SHP77 treated with DMSO at 0.1 percent for 48 hours (cell line): ENCODE measurements around the gene EPHB1.

Experiments used
- DNase-seq: peaks from one replicate; lab custom pipeline; 2025; lab: John Stamatoyannopoulos, UW

EPHB1 gene

GRCh38 chr3:134794950-134795745 lies at the start of gene EPHB1:
Gene EPHB1, plus strand, starts transcription at chr3:134795260.
- DNase-seq: peak; percentile 38

- no peak for DNase-seq
Observed at GRCh38 chr3:134748698-134749097, 46.4 kb upstream of the EPHB1 start.

- DNase-seq: no peak
Observed at GRCh38 chr3:134749174-134749573, 45.9 kb upstream of the EPHB1 start.

GRCh38 chr3:134749802-134750553 lies 45.1 kb upstream of the EPHB1 start:
- no peak for DNase-seq

- no peak for DNase-seq
Observed at GRCh38 chr3:134751831-134752230, 43.2 kb upstream of the EPHB1 start.

GRCh38 chr3:134752761-134753461 lies 42.1 kb upstream of the EPHB1 start:
- DNase-seq: no peak

GRCh38 chr3:134753999-134754742 lies 40.9 kb upstream of the EPHB1 start:
- DNase-seq: no peak

- no peak for DNase-seq
Observed at GRCh38 chr3:134754768-134755559, 40.1 kb upstream of the EPHB1 start.

GRCh38 chr3:134755821-134756220 lies 39.2 kb upstream of the EPHB1 start:
- no peak for DNase-seq

- DNase-seq: no peak
Observed at GRCh38 chr3:134757549-134758069, 37.5 kb upstream of the EPHB1 start.

- DNase-seq: no peak
Observed at GRCh38 chr3:134761213-134761612, 33.8 kb upstream of the EPHB1 start.

- DNase-seq: no peak
Observed at GRCh38 chr3:134762016-134762415, 33.0 kb upstream of the EPHB1 start.

GRCh38 chr3:134765468-134765867 lies 29.6 kb upstream of the EPHB1 start:
- DNase-seq: no peak

- no peak for DNase-seq
Observed at GRCh38 chr3:134766290-134766689, 28.8 kb upstream of the EPHB1 start.

- DNase-seq: no peak
Observed at GRCh38 chr3:134768116-134768515, 26.9 kb upstream of the EPHB1 start.

GRCh38 chr3:134768837-134769236 lies 26.2 kb upstream of the EPHB1 start:
- no peak for DNase-seq

- DNase-seq: no peak
Observed at GRCh38 chr3:134769287-134769868, 25.7 kb upstream of the EPHB1 start.

- no peak for DNase-seq
Observed at GRCh38 chr3:134772011-134772410, 23.0 kb upstream of the EPHB1 start.

GRCh38 chr3:134772591-134772990 lies 22.5 kb upstream of the EPHB1 start:
- no peak for DNase-seq

GRCh38 chr3:134775831-134776230 lies 19.2 kb upstream of the EPHB1 start:
- no peak for DNase-seq

GRCh38 chr3:134776518-134776917 lies 18.5 kb upstream of the EPHB1 start:
- no peak for DNase-seq
